Endothelial cell of umbilical vein (primary cell): ENCODE data around the gene KCNH5.

ENCODE experiments used
- FOS ChIP-seq: IDR thresholded peaks from 2 replicates; pipeline ENCODE4 v1.6.1; 2011; ENCODE audit warnings: mild to moderate bottlenecking, low read length, moderate library complexity, borderline replicate concordance; ENCODE audit not compliant: insufficient read depth
- POLR2A ChIP-seq: IDR thresholded peaks from 2 replicates; pipeline ENCODE4 v1.6.1; 2012; ENCODE audit warnings: low read depth, mild to moderate bottlenecking, control low read depth, low read length
- TF ChIP-seq, protein P1 (sequence below), 2 donors: IDR thresholded peaks; 1 replicate in 1 of 2; 2 replicates in 1 of 2; pipeline ENCODE4 v1.5.1; 2011; ENCODE audit warnings: low read length in 2 of 2, mild to moderate bottlenecking in 2 of 2, moderate library complexity in 2 of 2, control low read depth in 1 of 2, inconsistent platforms in 1 of 2, low read depth in 1 of 2; ENCODE audit not compliant: insufficient read depth in 1 of 2; ENCODE audit errors: extremely low read depth in 1 of 2

DNA sequence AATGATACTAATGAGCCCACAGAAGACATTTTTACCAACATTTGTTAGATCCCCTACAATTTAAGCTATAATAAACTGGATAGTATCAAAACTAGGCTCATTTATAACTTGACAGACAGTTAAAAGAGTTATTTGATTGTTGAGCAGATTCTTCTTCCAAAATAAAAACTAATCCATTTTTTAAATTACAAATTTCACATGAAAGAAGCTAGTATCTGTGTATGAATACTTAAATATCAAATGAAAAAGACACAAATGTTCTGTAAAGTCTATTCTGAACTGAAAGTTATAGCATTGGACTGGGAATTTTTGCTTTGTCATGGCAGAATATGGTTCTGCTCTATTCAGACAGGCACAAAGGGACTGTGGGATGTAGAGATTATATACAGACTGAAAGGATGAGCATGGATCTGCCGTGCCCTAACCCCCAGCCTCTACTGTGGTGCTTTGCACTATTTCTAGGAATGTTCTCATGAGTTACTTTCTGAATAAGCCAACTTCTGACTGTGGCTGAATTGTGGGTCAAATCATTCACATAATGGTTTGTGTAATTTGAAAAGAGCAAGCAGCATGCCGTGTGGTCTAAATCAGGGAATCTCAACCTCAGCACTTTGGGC is 352.7 kb downstream of the KCNH5 start:
- TF ChIP-seq, protein P1, sequence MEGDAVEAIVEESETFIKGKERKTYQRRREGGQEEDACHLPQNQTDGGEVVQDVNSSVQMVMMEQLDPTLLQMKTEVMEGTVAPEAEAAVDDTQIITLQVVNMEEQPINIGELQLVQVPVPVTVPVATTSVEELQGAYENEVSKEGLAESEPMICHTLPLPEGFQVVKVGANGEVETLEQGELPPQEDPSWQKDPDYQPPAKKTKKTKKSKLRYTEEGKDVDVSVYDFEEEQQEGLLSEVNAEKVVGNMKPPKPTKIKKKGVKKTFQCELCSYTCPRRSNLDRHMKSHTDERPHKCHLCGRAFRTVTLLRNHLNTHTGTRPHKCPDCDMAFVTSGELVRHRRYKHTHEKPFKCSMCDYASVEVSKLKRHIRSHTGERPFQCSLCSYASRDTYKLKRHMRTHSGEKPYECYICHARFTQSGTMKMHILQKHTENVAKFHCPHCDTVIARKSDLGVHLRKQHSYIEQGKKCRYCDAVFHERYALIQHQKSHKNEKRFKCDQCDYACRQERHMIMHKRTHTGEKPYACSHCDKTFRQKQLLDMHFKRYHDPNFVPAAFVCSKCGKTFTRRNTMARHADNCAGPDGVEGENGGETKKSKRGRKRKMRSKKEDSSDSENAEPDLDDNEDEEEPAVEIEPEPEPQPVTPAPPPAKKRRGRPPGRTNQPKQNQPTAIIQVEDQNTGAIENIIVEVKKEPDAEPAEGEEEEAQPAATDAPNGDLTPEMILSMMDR (IDR thresholded peaks at IDR 0.05; ENCODE audit: extremely low read depth in 1 of 2, insufficient read depth in 1 of 2, low read depth in 1 of 2, low read length in 2 of 2), result no peak
- TF ChIP-seq FOS, result no peak
- TF ChIP-seq POLR2A, result no peak
